GM10248 (cell line): ENCODE data around the gene COX17.
A peak's percentile ranks its signal among the peaks of the same experiment; 100 is the strongest.

Source experiments
- CTCF ChIA-PET: fragments of 300-600 bp; sonication (Branson Sonifier 250); formaldehyde crosslinking; extraction: SDS; loops from one replicate; lab custom pipeline; 2021; ENCODE audit warnings: antibody characterized with exemption; lab: Yijun Ruan, JAX
- POLR2A ChIA-PET: fragments of 350-650 bp; sonication (Branson Sonifier 250); formaldehyde crosslinking; extraction: SDS; loops from one replicate; lab custom pipeline; 2020; ENCODE audit warnings: antibody characterized with exemption; lab: Yijun Ruan, JAX
- DNase-seq: peaks from one replicate; pipeline ENCODE4 v3.0.0; 2012; ENCODE audit errors: extremely low spot score
- TF ChIP-seq, protein P1 (sequence below): IDR thresholded peaks from 2 replicates; pipeline ENCODE4 v1.5.1; 2012; ENCODE audit warnings: mild to moderate bottlenecking, low read depth; ENCODE audit errors: extremely low read depth, missing control alignments, control extremely low read depth

The COX17 gene

DNA sequence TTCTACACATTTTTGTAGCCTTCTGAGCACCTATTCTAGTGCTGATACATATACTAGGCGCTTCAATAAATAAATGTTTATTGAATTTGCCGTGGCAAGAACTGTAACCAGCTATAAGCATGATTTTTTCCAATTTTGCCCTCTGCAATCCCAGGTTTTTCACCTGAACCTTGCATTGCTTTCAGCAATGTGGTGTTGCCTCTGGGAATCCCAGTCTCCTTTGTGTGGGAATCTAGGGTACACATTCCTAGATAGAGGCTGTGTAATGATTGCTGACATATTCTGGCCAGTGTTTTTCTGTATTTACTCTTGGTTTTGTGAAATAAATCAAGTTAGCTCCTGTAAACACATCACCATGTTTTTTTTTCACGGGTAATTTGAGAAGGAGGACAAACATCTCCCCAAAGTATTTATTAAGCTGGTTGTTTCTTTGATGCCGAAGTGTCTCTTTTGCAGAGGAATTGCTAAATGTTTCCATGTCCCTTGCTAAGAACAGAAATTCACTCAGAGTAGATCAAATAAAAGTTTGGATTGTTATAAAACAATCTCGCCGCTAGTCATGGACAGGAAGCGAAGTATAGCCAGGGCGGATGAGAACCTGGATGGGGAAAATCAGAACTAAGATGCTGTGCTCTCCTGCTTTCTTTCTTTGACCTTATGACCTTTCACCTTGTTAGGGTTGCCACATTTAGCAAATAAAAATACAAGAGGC lies 26.8 kb upstream of the COX17 start:
- POLR2A ChIA-PET: no interaction called here
- CTCF ChIA-PET: interaction anchor here (1.2 to 2.1 kb wide), 2 partner anchors 19 to 23 kb away, joined by 3 to 7 read pairs; no protein-coding TSS in a partner anchor
- TF ChIP-seq, protein P1, sequence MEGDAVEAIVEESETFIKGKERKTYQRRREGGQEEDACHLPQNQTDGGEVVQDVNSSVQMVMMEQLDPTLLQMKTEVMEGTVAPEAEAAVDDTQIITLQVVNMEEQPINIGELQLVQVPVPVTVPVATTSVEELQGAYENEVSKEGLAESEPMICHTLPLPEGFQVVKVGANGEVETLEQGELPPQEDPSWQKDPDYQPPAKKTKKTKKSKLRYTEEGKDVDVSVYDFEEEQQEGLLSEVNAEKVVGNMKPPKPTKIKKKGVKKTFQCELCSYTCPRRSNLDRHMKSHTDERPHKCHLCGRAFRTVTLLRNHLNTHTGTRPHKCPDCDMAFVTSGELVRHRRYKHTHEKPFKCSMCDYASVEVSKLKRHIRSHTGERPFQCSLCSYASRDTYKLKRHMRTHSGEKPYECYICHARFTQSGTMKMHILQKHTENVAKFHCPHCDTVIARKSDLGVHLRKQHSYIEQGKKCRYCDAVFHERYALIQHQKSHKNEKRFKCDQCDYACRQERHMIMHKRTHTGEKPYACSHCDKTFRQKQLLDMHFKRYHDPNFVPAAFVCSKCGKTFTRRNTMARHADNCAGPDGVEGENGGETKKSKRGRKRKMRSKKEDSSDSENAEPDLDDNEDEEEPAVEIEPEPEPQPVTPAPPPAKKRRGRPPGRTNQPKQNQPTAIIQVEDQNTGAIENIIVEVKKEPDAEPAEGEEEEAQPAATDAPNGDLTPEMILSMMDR: no peak
- DNase-seq: no peak

DNA sequence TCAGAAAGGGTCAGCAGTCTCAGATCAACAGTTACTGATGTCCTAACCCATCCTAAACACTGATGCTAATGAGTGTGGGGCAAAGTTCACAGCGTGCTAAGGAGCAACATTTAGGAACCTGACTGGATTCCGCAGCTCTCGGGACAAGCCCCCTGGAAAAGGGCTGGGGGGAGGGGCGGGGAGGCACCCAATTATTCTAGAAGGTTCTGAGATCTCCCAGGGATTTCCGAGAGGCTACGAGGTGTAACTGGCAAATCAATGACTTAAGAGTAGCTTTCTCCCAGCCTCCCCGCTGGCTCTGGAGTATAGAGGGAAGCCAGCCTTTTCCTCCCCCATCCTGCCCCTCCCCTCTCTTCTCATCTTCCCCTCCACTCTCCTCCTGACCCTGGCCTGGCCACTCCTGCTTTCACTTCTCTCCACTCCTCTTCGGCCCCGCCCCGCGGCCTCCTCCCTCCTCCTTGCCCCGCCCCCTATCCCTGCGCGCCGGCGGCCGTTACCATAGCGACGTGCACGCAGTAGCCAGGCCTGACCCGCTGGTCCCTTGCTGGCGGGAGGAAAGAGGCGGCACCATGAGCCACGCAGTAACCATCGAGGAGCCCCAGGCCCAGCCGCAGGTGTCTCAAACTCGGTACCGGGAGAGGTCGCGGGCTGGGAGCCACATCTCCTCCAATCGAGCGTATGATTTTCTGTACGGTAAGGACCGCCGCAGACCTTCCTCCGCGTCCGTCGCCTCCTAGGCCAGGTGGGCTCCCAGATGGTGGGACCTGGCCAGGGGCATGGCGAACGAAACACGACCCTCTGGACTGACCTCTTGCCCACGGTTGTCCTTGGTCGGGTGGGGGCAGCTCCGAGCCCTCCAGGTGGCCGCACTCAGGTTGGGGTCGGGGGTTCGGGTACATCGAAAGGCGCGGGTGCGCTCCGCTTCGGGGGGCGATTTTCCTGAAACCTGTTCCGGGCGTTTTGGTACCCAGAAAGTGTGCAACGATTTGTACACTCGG lies 25.6 kb upstream of the COX17 start, which contains the start of gene CFAP91:
Gene CFAP91, plus strand, starts transcription at position 493 of the 998 bp plus-strand sequence. Its CDS starts 77 bp downstream, at position 570.
- TF ChIP-seq, protein P1: no peak
- ChIA-PET CTCF (interaction anchor here (1.3 kb wide), 1 partner anchor 22 kb away, joined by 3 read pairs; no protein-coding TSS in a partner anchor), POLR2A (no interaction called here)
- peak; percentile 95 for DNase-seq

DNA sequence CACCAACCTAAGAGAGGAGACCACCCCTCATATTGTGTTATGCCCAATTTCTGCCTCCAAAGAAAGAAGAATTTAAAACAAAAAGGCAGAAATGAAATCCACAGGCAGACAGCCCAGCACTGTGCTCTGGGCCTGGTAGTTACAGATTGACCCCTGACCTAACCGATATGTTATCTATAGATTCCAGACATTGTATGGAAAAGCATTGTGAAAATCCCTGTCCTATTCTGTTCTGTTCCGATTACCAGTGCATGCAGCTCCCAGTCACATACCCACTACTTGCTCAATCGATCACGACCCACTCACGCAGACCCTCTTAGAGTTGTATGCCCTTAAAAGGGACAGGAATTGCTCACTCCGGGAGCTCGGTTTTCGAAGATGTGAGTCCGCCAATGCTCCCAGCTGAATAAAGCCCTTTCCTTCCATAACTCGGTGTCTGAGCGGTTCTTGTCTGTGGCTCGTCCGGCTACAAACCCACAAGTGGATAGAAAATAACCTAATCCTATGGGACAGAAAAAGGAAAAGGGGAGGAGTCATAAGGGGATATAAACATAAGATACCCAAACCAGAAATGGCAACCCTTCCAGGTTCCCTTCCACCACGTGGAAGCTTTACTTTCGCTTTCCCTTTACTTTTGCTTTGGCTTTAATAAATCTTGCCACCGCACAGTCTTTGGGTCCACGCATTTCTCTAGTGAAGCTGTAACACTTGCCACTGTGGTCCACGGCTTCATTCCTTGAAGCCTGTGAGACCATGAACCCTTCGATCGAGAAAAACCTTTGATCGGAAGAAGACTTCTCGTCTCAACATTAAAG lies 23.9 kb upstream of the COX17 start:
- no peak for DNase-seq
- CTCF ChIA-PET: interaction anchor here (1.4 to 3.1 kb wide), 3 partner anchors 9 to 20 kb away, joined by 3 to 9 read pairs (median 5); no protein-coding TSS in a partner anchor
- TF ChIP-seq, protein P1: no peak
- POLR2A ChIA-PET: no interaction called here

DNA sequence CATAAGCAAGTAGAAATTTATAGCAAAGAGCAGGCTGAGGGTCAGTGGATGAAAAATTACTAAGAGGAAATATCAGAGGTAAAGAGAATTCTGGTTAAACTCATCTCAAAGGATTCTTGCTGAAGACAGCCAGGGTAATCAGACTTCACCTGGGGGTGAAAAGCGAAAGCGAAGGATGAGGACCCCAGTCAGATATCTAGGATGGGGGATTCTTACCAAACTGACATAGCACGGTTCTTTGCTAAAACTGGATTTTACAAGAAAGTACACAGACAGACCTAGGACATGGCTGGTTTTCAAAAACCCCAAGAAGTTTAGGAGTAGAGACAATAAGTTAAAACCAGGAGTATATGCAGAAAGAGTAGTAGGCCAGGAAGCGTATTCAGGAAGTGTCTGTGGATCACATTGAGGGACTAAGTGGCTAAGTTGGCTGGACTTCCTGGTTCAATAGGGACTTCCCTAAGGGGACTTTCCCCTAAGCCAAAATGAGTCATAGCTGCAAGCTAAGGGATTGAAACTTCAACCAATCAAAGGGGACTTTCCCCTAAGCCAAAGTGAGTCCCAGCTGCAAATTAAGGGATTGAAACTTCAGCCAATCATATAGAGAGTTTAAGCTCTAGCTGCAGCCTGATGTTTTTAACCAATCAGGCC lies 23.2 kb upstream of the COX17 start:
- peak; percentile 30 for DNase-seq
- ChIA-PET CTCF (interaction anchor here (1.4 to 3.1 kb wide), 3 partner anchors 8 to 19 kb away, joined by 3 to 9 read pairs (median 5); no protein-coding TSS in a partner anchor), POLR2A (no interaction called here)
- TF ChIP-seq, protein P1: no peak

DNA sequence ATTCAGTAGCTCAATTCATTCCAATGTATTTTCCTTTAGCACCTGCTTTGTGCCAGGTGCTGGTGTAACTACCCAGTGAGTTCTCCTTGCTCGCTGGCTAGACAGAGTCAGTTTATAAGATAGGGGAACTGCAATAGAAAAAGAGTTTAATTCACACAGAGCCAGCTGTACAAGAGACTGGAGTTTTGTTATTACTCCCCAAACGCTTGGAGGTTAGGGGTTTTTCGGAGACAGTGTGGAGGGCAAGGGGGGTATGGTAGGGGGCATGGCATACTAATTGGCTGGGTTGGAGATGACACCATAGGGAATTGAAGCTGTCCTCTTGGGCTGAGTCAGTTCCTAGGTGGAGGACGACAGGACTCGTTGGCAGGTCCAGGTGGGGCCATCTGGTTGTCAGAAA lies 20.2 kb upstream of the COX17 start:
- POLR2A ChIA-PET: no interaction called here
- TF ChIP-seq, protein P1: no peak
- DNase-seq: no peak
- CTCF ChIA-PET: interaction anchor here (1.5 to 11.9 kb wide), 3 partner anchors 17 to 26 kb away, joined by 3 to 128 read pairs (median 6); partner anchors contain the start of gene COX17
